Measurements from ENCODE around the gene PYCARD. TPM values are rescaled to one million over a fixed set of nuclear protein-coding genes. Genes with fewer than 3 reads are reported as not detected.

PYCARD gene
- total and polyA plus RNA-seq, 9 of the 15 experiments (the other 6 are each of a cell fraction or from before 2014, with no cell fraction given): 1.3 to 28.4 (median 6.0) TPM

- TF ChIP-seq SFPQ (IDR thresholded peaks at IDR 0.05; ENCODE audit: low read depth, low read length) (no peak), ZNF696 (CRISPR knock-in tag; conservative IDR thresholded peaks at IDR 0.05) (no peak), MYBL2 (IDR thresholded peaks at IDR 0.05; ENCODE audit: low read depth) (no peak), MYBL2 (CRISPR knock-in tag; IDR thresholded peaks at IDR 0.05; ENCODE audit: borderline replicate concordance) (no peak), XRCC5 (IDR thresholded peaks at IDR 0.05; ENCODE audit: low read depth, low read length) (0 out of 2 replicates have a peak, but pooled peaks have one; percentile 4), PYGO2 (tag; IDR thresholded peaks at IDR 0.05) (no peak), CC2D1A (IDR thresholded peaks at IDR 0.05) (no peak; the same call in 1 of the 2 replicates), ZBTB49 (CRISPR knock-in tag; IDR thresholded peaks at IDR 0.05; ENCODE audit: borderline replicate concordance) (peak; percentile 96), TAF1 (IDR thresholded peaks at IDR 0.05; ENCODE audit: control insufficient read depth, extremely low read depth, insufficient read depth, low read length, severe bottlenecking) (peak; percentile 100), CXXC5 (CRISPR knock-in tag; IDR thresholded peaks at IDR 0.05) (peak; percentile 93), EP300 (IDR thresholded peaks at IDR 0.05; ENCODE audit: low read length) (no peak), CBFA2T3 (IDR thresholded peaks at IDR 0.05) (peak; percentile 29; the same call in 1 of the 2 replicates), ZSCAN29 (IDR thresholded peaks at IDR 0.05) (no peak), SIN3B (IDR thresholded peaks at IDR 0.05; ENCODE audit: low read depth) (peak; percentile 69), DNMT1 (IDR thresholded peaks at IDR 0.05) (peak; percentile 91; the same call in 1 of the 2 replicates), ZFP36 (IDR thresholded peaks at IDR 0.05; ENCODE audit: low read depth, low read length, partially characterized antibody) (no peak), POLR3A (IDR thresholded peaks at IDR 0.05; ENCODE audit: borderline replicate concordance, extremely low read depth, insufficient read depth, insufficient read length) (no peak), ZNF143 (CRISPR knock-in tag; IDR thresholded peaks at IDR 0.05) (peak; percentile 54; the same call in 1 of the 2 replicates), TRIM24 (IDR thresholded peaks at IDR 0.05) (peak in 1 of 2 experiments; percentile 79; a peak in 2 of 4 replicates)
These were observed 22.7 kb downstream of the PYCARD start, which contains the start of gene FUS (continued) for GRCh38 chr16:31179747-31180459.

Measured in K562 (cell line).